Stimulated activated CD8-positive, alpha-beta memory T cell treated with anti-CD3 and anti-CD28 coated beads, Interleukin-4, amount 100 ng/mL, for 1 hour (primary cell): ENCODE results near the gene MB.

ENCODE experiments used
- DNase-seq, 2 donors: peaks; one replicate each; pipeline ENCODE4 v3.0.0-alpha.2; 2020; ENCODE audit warnings: low read depth in 2 of 2, low spot score in 1 of 2

MB gene

GRCh38 chr22:35597692-35598395 lies 19.3 kb downstream of the MB start:
- DNase-seq: no peak

GRCh38 chr22:35596821-35597220 lies 20.3 kb downstream of the MB start:
- DNase-seq: no peak

- no peak for DNase-seq
Measured at GRCh38 chr22:35594686-35595085, 22.4 kb downstream of the MB start.

GRCh38 chr22:35593891-35594470 lies 23.1 kb downstream of the MB start:
- no peak for DNase-seq

- DNase-seq: no peak
Measured at GRCh38 chr22:35593071-35593890, 23.8 kb downstream of the MB start.

- no peak for DNase-seq
Measured at GRCh38 chr22:35592418-35592967, 24.6 kb downstream of the MB start.

- no peak for DNase-seq
Measured at GRCh38 chr22:35591714-35592417, 25.3 kb downstream of the MB start.

- no peak for DNase-seq
Measured at GRCh38 chr22:35590634-35591295, 26.4 kb downstream of the MB start.

- DNase-seq: no peak
Measured at GRCh38 chr22:35589756-35590093, 27.4 kb downstream of the MB start.

- no peak for DNase-seq
Measured at GRCh38 chr22:35589071-35589755, 27.9 kb downstream of the MB start.

- DNase-seq: no peak
Measured at GRCh38 chr22:35587896-35588295, 29.2 kb downstream of the MB start.

GRCh38 chr22:35587447-35587870 lies 29.7 kb downstream of the MB start:
- DNase-seq: no peak

GRCh38 chr22:35586771-35587170 lies 30.4 kb downstream of the MB start:
- no peak for DNase-seq

- peak; percentile 21 to 33 for DNase-seq
Measured at GRCh38 chr22:35582861-35583670, 34.1 kb downstream of the MB start.

GRCh38 chr22:35582218-35582860 lies 34.8 kb downstream of the MB start:
- no peak for DNase-seq

GRCh38 chr22:35581023-35581413 lies 36.1 kb downstream of the MB start:
- DNase-seq: no peak

- no peak for DNase-seq
Measured at GRCh38 chr22:35580351-35581022, 36.6 kb downstream of the MB start.

- no peak for DNase-seq
Measured at GRCh38 chr22:35578836-35579575, 38.1 kb downstream of the MB start.
